ENCODE measurements around the gene RNF135.
"Not testable (repeated sequence)": the region's sequence is repeated elsewhere in the genome, so short reads cannot be mapped to it uniquely, and the experiment has no call there.

Gene RNF135

GRCh38 chr17:30954046-30954830 lies 16.6 kb upstream of the RNF135 start:
- no peak for DNase-seq (ENCODE audit: low read depth in 2 of 2, low spot score in 1 of 2)

- no peak for DNase-seq (ENCODE audit: low read depth in 2 of 2, low spot score in 1 of 2)
Measured at GRCh38 chr17:30956764-30957374, 14.0 kb upstream of the RNF135 start.

GRCh38 chr17:30957741-30958140 lies 13.1 kb upstream of the RNF135 start:
- no peak for DNase-seq (ENCODE audit: low read depth in 2 of 2, low spot score in 1 of 2)

GRCh38 chr17:30958187-30958586 lies 12.7 kb upstream of the RNF135 start:
- DNase-seq (ENCODE audit: low read depth in 2 of 2, low spot score in 1 of 2) = no peak

DNA sequence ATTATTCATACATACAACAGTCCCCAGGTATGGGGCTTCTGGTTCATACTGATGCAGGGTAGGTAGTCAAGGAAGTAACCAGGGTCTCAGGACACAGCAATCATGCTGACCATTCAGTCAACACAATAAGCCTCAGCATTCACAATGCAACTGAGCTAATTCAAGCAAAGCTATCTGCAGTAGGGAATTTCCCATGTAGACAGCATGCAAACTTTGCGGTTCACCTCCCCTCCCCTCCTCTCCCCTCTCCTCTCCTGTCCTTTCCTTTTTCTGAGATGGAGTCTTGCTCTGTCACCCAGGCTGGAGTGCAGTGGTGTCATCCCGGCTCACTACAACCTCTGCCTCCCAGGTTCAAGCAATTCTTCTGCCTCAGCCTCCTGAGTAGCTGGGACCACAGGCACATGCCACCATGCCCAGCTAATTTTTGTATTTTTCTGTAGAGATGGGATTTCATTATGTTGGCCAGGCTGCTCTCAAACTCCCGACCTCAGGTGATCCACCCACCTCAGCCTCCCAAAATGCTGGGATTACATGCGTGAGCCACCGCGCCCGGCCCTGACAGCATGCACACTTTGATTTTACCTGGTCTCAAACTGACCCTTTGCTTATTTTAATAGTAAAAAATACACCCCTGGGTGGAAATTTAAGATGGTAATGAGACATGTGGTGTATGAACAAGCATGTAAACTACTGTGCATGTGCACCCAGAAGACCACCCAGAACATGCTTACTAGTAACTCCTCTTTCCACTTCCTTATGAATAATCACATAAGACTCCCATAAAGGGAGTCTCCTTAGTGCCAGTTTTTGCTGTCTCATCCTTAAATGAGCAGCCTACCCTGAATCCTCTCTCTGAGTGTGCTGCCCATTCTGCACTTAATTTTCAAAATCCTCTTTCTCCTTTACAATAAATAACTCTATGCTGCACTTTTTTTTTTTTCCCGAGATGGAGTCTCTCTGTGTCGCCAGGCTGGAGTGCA lies 9.3 kb upstream of the RNF135 start:
- no peak for DNase-seq (ENCODE audit: low read depth in 2 of 2, low spot score in 1 of 2)

GRCh38 chr17:30964312-30964711 lies 6.5 kb upstream of the RNF135 start:
- DNase-seq (ENCODE audit: low read depth in 2 of 2, low spot score in 1 of 2) = not testable (repeated sequence)

DNA sequence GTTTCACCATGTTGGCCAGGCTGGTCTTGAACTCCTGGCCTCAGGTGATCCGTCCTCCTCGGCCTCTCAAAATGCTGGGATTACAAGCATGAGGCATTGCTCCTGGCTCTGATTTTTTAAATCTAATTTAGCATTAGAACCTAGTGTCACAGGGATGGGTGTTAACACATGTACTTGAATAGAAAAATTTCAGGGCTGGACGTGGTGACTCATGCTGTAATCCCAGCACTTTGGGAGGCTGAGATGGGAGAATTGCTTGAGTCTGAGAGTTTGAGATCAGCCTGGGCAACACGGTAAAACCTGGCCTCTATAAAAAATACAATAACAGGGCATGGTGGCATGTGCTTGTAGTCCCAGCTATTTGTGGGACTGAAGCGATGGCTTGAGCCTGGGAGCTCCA lies 6.0 kb upstream of the RNF135 start:
- no peak for DNase-seq (ENCODE audit: low read depth in 2 of 2, low spot score in 1 of 2)

GRCh38 chr17:30965686-30966085 lies 5.2 kb upstream of the RNF135 start:
- DNase-seq (ENCODE audit: low read depth in 2 of 2, low spot score in 1 of 2) = no peak

DNA sequence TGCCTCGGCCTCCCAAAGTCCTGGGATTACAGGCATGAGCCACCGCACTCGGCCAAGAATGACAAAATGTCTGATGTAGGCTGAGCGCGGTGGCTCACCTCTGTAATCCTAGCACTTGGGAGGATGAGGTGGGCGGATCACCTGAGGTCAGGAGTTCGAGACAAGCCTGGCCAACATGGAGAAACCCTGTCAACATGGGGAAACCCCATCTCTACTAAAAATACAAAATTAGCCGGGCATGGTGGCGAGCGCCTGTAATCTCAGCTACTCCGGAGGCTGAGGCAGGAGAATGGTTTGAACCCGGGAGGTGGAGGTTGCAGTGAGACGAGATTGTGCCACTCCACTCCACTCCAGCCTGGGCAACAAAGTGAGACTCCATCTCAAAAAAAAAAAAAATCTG lies 2.9 kb upstream of the RNF135 start:
- not testable (repeated sequence) for DNase-seq (ENCODE audit: low read depth in 2 of 2, low spot score in 1 of 2)

- DNase-seq (ENCODE audit: low read depth in 2 of 2, low spot score in 1 of 2) = no peak
Measured at GRCh38 chr17:30969989-30970830, 629 bp upstream of the RNF135 start.

DNA sequence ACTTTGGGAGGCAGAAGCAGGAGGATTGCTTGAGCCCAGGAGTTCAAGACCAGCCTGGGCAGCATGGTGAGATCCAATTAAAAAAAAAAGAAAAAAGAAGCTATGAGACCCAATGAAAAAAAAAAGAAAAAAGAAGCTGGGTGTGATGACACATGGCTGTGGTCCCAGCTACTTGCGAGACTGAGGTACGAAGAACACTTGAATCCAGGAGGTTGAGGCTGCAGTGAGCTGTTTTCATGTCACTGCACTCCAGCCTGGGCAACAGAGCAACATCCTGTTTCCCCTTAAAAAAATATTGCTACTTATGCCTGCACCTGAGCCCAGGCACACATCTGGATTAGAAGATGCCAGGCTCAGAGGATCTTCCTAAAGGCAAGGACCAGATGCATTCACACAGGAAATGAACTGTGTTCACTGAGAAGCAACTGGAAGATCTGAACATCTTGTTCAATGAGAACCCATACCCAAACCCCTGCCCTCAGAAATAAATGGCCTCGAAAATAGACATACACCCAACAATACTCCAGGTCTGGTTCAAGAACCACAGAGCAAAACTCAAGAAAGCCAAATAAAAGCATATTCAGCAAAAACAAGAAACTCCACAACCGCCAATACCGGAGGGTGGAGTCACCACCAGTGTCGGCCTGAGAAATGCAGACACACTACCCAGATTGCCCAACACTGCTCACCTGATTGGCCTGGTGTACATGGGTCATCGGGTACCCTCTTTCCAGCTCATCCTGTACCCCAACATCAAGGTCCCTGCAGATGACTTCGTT lies 4.4 kb downstream of the RNF135 start:
- no peak for DNase-seq (ENCODE audit: low read depth in 2 of 2, low spot score in 1 of 2)

- DNase-seq (ENCODE audit: low read depth in 2 of 2, low spot score in 1 of 2) = not testable (repeated sequence)
Measured at GRCh38 chr17:30979919-30980318, 9.1 kb downstream of the RNF135 start.

DNA sequence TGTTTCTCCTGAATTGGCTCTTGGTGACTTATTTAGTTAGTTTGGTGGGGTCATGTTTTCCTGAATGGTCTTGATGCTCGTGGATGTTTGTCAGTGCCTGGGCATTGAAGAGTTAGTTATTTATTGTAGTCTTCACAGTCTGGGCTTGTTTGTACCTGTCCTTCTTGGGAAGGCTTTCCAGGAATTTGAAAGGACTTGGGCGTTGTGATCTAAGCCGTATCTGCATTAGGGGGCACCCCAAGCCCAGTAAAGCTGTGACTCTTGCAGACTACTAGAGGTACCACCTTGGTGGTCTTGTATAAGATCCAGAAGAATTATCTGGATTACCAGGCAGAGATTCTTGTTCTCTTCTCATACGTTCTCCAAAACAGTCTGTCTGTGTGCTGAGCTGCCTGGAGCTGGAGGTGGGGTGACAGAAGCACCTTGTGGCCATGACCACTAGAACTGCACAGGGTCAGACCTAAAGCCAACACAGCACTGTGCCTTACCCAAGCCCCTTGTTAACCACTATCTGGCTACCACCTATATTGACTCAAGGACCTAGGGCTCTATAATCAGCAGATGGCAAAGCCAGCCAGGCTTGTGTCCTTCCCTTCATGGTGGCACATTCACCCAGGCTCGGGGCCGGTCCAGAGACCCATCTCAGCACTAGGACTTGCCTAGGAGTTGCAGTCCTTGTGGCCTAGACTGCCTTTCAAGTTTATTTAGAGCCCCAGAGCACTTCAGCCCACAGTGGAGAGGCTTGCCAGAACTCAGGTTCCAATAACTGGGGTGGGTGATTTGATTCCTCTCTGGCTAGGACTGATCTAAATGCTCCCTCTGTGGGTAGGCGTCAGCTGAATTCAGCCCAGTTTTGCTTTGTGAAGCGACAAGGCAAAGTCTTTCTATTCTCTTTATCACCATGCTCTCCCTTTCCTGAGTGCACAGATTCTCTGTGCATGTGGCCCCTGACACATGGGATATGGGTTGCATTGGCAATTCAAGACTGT lies 11.0 kb downstream of the RNF135 start:
- no peak for DNase-seq (ENCODE audit: low read depth in 2 of 2, low spot score in 1 of 2)

GRCh38 chr17:30982855-30983254 lies 12.0 kb downstream of the RNF135 start:
- no peak for DNase-seq (ENCODE audit: low read depth in 2 of 2, low spot score in 1 of 2)

GRCh38 chr17:30990458-30990857 lies 19.6 kb downstream of the RNF135 start:
- DNase-seq (ENCODE audit: low read depth in 2 of 2, low spot score in 1 of 2) = no peak

DNA sequence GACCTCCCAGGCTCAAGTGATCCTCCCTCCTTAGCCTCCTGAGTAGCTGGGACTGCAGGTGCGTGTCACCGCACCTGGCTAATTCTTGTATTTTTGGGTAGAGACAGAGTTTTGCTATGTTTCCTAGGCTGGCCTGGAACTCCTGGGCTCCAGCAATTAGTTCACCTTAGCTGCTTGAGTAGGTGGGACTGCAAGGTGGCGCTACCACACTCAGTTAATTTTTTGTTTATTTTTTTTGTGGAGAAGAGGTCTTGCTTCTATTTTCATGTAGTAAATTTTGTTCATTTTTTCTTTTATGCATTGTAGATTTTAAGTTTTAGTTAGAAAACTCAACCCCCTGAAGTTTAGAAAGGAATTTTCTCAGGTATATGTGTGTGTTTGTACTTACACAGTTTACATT lies 21.7 kb downstream of the RNF135 start:
- DNase-seq (ENCODE audit: low read depth in 2 of 2, low spot score in 1 of 2) = no peak

DNA sequence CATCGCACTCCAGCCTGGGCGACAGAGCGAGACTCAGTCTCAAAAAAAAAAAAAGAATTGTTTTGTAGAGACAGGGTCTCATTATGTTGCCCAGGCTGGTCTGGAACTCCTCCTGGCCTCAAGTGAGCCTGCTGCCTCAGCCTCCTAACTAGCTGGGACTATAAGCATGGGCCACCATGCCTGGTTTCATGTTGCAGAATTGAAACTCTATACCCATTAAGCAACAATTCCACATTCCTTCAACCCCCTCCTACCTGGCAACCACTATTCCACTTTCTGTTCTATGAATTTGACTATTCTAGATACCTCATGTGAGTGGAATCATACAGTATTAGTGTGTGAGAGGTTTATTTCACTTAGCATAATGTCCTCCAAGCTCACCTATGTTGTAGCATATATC lies 24.5 kb downstream of the RNF135 start:
- no peak for DNase-seq (ENCODE audit: low read depth in 2 of 2, low spot score in 1 of 2)

DNA sequence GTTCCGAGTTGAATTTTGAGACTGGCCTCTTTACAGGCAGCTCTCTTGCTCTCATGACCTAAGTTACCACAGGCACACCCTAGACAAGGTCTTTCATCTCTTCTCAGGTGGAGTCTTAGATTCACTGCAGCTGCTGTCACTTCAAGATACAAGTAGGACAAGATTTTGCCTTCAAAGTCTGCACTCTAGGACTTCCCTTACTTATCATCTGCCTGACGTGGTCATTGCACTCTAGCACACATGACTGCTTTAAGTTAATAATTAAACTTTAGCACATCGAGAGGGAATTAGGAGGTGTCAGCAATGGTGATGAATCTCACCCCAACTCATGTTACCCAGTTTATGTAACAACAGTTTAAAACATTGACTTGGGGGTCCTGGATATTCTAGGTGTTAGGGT lies 25.6 kb downstream of the RNF135 start:
- no peak for DNase-seq (ENCODE audit: low read depth in 2 of 2, low spot score in 1 of 2)

GRCh38 chr17:30997270-30997669 lies 26.4 kb downstream of the RNF135 start:
- DNase-seq (ENCODE audit: low read depth in 2 of 2, low spot score in 1 of 2) = no peak

All from stimulated activated CD8-positive, alpha-beta memory T cell treated with anti-CD3 and anti-CD28 coated beads, Interleukin-4, amount 100 ng/mL, for 1 hour (primary cell).